Thoracic aorta (tissue), 2 donors: ENCODE measurements around the gene KCNA1. TPM values are rescaled to one million over a fixed set of nuclear protein-coding genes. Genes with fewer than 3 reads are reported as not detected.

Source experiments
- ATAC-seq: fragments of 150-250 bp; one replicate; pipeline ENCODE4 v1.8.0; 2017; ENCODE audit warnings: low read depth; ENCODE audit not compliant: insufficient number of reproducible peaks, low FRiP score
- DNase-seq: peaks from one replicate; pipeline ENCODE4 v3.0.0-alpha.2; 2020; ENCODE audit warnings: low spot score
- H3K27ac ChIP-seq, 2 donors: fragments of 200-600 bp; sonication (generic); 1 replicate in 1 of 2; 2 replicates in 1 of 2; pipeline ENCODE4 v1.5.1; 2016; ENCODE audit warnings: mild to moderate bottlenecking in 2 of 2, moderate library complexity in 2 of 2
- H3K27me3 ChIP-seq: fragments of 200-600 bp; sonication (generic); replicated peaks from 2 replicates; pipeline ENCODE4 v1.6.0; 2016; ENCODE audit warnings: mild to moderate bottlenecking; ENCODE audit not compliant: insufficient read depth
- H3K36me3 ChIP-seq: fragments of 200-600 bp; sonication (generic); one replicate; pipeline ENCODE4 v1.5.1; 2016
- H3K4me1 ChIP-seq, 2 donors: fragments of 200-600 bp; sonication (generic); 1 replicate in 1 of 2; 2 replicates in 1 of 2; pipeline versions ENCODE4 v1.5.1 to v1.6.0; 2016; ENCODE audit warnings: low read depth in 2 of 2, mild to moderate bottlenecking in 1 of 2; ENCODE audit not compliant: control insufficient read depth in 1 of 2
- H3K4me3 ChIP-seq: fragments of 200-600 bp; sonication (generic); 2 replicates; pipeline ENCODE4 v1.5.1; 2016; ENCODE audit warnings: mild to moderate bottlenecking
- H3K9me3 ChIP-seq: fragments of 200-600 bp; sonication (generic); 2 replicates; pipeline ENCODE4 v1.5.1; 2016
- total RNA-seq, 2 donors: library from RNA; depleted of rRNA; stranded (reverse); fragments of >200 nt; gene quantifications; one replicate each; pipeline versions ENCODE4 v1.1.0 to v1.2.3, GENCODE V29; 2016
- TF ChIP-seq, protein P1 (sequence below): fragments of 200-600 bp; sonication (generic); IDR thresholded peaks from one replicate; pipeline ENCODE4 v1.5.1; 2019; ENCODE audit warnings: antibody characterized with exemption

Gene KCNA1
- total RNA-seq, 2 donors from 2014 or later = 0.85 TPM; not detected in 1

DNA sequence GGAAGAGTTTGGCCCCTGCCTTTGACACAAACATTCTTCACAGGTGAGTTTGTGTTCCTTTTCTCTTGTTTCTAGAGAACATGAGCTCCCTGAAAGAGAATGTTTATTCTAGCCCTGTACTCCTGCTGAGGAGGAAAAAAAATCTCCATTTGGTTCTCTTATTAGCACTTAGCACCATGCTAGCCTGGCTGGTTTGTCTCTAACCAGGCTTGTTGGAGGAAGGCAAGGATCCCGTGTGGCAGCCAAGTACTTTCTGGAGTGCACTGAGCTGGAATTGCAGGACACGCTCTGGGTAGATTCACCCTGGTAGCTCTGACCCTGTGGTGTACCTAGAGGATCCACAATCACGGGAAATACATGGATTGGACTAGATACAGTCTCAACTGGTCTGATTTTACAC, 41.9 kb downstream of the KCNA1 start:
- no peak overlapping the region for H3K4me3 ChIP-seq
- TF ChIP-seq, protein P1, sequence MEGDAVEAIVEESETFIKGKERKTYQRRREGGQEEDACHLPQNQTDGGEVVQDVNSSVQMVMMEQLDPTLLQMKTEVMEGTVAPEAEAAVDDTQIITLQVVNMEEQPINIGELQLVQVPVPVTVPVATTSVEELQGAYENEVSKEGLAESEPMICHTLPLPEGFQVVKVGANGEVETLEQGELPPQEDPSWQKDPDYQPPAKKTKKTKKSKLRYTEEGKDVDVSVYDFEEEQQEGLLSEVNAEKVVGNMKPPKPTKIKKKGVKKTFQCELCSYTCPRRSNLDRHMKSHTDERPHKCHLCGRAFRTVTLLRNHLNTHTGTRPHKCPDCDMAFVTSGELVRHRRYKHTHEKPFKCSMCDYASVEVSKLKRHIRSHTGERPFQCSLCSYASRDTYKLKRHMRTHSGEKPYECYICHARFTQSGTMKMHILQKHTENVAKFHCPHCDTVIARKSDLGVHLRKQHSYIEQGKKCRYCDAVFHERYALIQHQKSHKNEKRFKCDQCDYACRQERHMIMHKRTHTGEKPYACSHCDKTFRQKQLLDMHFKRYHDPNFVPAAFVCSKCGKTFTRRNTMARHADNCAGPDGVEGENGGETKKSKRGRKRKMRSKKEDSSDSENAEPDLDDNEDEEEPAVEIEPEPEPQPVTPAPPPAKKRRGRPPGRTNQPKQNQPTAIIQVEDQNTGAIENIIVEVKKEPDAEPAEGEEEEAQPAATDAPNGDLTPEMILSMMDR = no peak
- no peaks in the 10 kb centered on the region for H3K27me3 ChIP-seq
- H3K9me3 ChIP-seq = no peaks in the 10 kb centered on the region
- DNase-seq (no peak), ATAC-seq (no peak)
- H3K27ac ChIP-seq = no peak overlapping the region
- H3K36me3 ChIP-seq = no peaks in the 10 kb centered on the region
- H3K4me1 ChIP-seq = no peaks in the 10 kb centered on the region

GRCh38 chr12:4954621-4955354, 45.1 kb downstream of the KCNA1 start:
- ATAC-seq (no peak), DNase-seq (no peak)
- Histone ChIP-seq H3K27me3 (no peaks in the 10 kb centered on the region), H3K4me1 (peaks cover 0 to 3% of the 10 kb centered on the region in 2 donors), H3K27ac (no peak overlapping the region), H3K4me3 (no peak overlapping the region), H3K9me3 (no peaks in the 10 kb centered on the region), H3K36me3 (no peaks in the 10 kb centered on the region)
- TF ChIP-seq, protein P1 = no peak

- DNase-seq (no peak), ATAC-seq (no peak)
- H3K36me3 ChIP-seq = no peaks in the 10 kb centered on the region
- no peaks in the 10 kb centered on the region for H3K27me3 ChIP-seq
- TF ChIP-seq, protein P1 = no peak
- H3K4me1 ChIP-seq = peaks cover 0 to 8% of the 10 kb centered on the region in 2 donors
- H3K9me3 ChIP-seq = no peaks in the 10 kb centered on the region
- H3K27ac ChIP-seq = no peak overlapping the region
- H3K4me3 ChIP-seq = no peak overlapping the region
These were observed 46.3 kb downstream of the KCNA1 start for GRCh38 chr12:4956054-4956453.

GRCh38 chr12:4956968-4957367, 47.3 kb downstream of the KCNA1 start:
- H3K27me3 ChIP-seq = no peaks in the 10 kb centered on the region
- ATAC-seq (no peak), DNase-seq (no peak)
- H3K4me3 ChIP-seq = no peak overlapping the region
- H3K9me3 ChIP-seq = no peaks in the 10 kb centered on the region
- TF ChIP-seq, protein P1 = no peak
- H3K36me3 ChIP-seq = no peaks in the 10 kb centered on the region
- no peak overlapping the region for H3K27ac ChIP-seq
- H3K4me1 ChIP-seq = peaks cover 0 to 8% of the 10 kb centered on the region in 2 donors

GRCh38 chr12:4957761-4958160, 48.1 kb downstream of the KCNA1 start:
- Histone ChIP-seq H3K4me1 (peaks cover 0 to 8% of the 10 kb centered on the region in 2 donors), H3K27me3 (no peaks in the 10 kb centered on the region), H3K36me3 (no peaks in the 10 kb centered on the region), H3K9me3 (no peaks in the 10 kb centered on the region), H3K4me3 (no peak overlapping the region), H3K27ac (no peak overlapping the region)
- no peak for DNase-seq
- ATAC-seq = no peak
- TF ChIP-seq, protein P1 = no peak
